K562 (cell line): ENCODE measurements around the gene PRDM1. TPM values are rescaled to one million over a fixed set of nuclear protein-coding genes. Genes with fewer than 3 reads are reported as not detected.

Experiments used
- ATAC-seq: fragments of 200-7000 bp; cut with Tn5 transposase; 3 replicates; pipeline ENCODE4 v1.9.1; 2020; ENCODE audit warnings: moderate library complexity
- BruUV-seq: library from RNA; stranded (reverse); fragments of 400-500 nt; replicated peaks from 2 replicates; lab custom pipeline; 2021; lab: Mats Ljungman, UMichigan
- CTCF ChIA-PET: fragments of 300-600 bp; formaldehyde crosslinking; extraction: SDS; loops from one replicate; lab custom pipeline; 2021; ENCODE audit warnings: low intra/inter-chr PET ratio; lab: Yijun Ruan, JAX
- POLR2A ChIA-PET: fragments of 300-600, 350-650 bp; sonication (Branson Sonifier 250); formaldehyde crosslinking; extraction: SDS; loops from one replicate; lab custom pipeline; 2021; ENCODE audit warnings: antibody characterized with exemption, inconsistent platforms; lab: Yijun Ruan, JAX
- DNase-seq, 4 experiments: peaks; one replicate each; pipeline versions ENCODE4 v3.0.0 to v3.0.0-alpha.2; 2011 to 2018; ENCODE audit warnings: low spot score in 3 of 4, mixed read lengths in 3 of 4; ENCODE audit errors: extremely low read depth in 1 of 4
- FAIRE-seq: peaks from 2 replicates; lab custom pipeline; 2011; peaks lifted over from hg19 to GRCh38; lab: Jason Lieb, UNC
- H2AFZ ChIP-seq: 2 replicates; pipeline ENCODE4 v1.6.0; 2011; ENCODE audit warnings: low read depth, low read length, control low read depth, inconsistent platforms
- H3K27ac ChIP-seq: fragments of 200-600 bp; 3 replicates; pipeline ENCODE4 v1.8.0; 2011; ENCODE audit warnings: low read depth, mild to moderate bottlenecking, control low read depth, inconsistent platforms, low read length, moderate library complexity, mixed read lengths; ENCODE audit errors: extremely low read depth
- H3K27me3 ChIP-seq, 2 experiments: fragments of 300-600 bp in 1 of 2; 2 replicates in 1 of 2; 3 replicates in 1 of 2; pipeline versions ENCODE4 v1.6.0 to v1.8.0; 2011; ENCODE audit warnings: inconsistent platforms in 2 of 2, low read length in 2 of 2, mild to moderate bottlenecking in 1 of 2, mixed read lengths in 1 of 2, moderate library complexity in 1 of 2; ENCODE audit not compliant: control insufficient read depth in 2 of 2, insufficient read depth in 2 of 2
- H3K36me3 ChIP-seq: fragments of 300-600 bp; 3 replicates; pipeline ENCODE4 v1.8.0; 2011; ENCODE audit warnings: mild to moderate bottlenecking, low read length, inconsistent platforms; ENCODE audit not compliant: control insufficient read depth, insufficient read depth
- H3K4me1 ChIP-seq, 2 experiments: fragments of 200-600 bp in 1 of 2; replicated peaks in 1 of 2; 2 replicates in 1 of 2; 3 replicates in 1 of 2; pipeline versions ENCODE4 v1.5.1 to v1.8.0; 2011; ENCODE audit warnings: inconsistent platforms in 2 of 2, low read length in 2 of 2, mild to moderate bottlenecking in 1 of 2, mixed read lengths in 1 of 2, moderate library complexity in 1 of 2; ENCODE audit not compliant: control insufficient read depth in 2 of 2, insufficient read depth in 2 of 2
- H3K4me2 ChIP-seq: 2 replicates; pipeline ENCODE4 v1.6.1; 2011; ENCODE audit warnings: low read length, control low read depth, inconsistent platforms, mixed read lengths; ENCODE audit not compliant: insufficient read depth
- H3K4me3 ChIP-seq: fragments of 200-600 bp; sonication (generic), shearing (Covaris generic); 2 replicates; pipeline ENCODE4 v1.5.1; 2016; ENCODE audit warnings: control low read depth, inconsistent platforms
- H3K79me2 ChIP-seq: fragments of 200-600 bp; 3 replicates; pipeline ENCODE4 v1.8.0; 2011; ENCODE audit warnings: low read length, inconsistent platforms; ENCODE audit not compliant: control insufficient read depth, insufficient read depth
- H3K9ac ChIP-seq, 2 experiments: 2 replicates each; pipeline versions ENCODE4 v1.6.0 to v1.6.1; 2011; ENCODE audit warnings: low read depth in 2 of 2, low read length in 2 of 2, control low read depth in 1 of 2, inconsistent platforms in 1 of 2, mild to moderate bottlenecking in 1 of 2, mixed read lengths in 1 of 2; ENCODE audit not compliant: insufficient read depth in 1 of 2
- H3K9me1 ChIP-seq: one replicate; pipeline ENCODE4 v1.6.0; 2011; ENCODE audit warnings: inconsistent platforms, mild to moderate bottlenecking, low read length, moderate library complexity; ENCODE audit not compliant: control insufficient read depth, insufficient read depth
- H3K9me3 ChIP-seq: replicated peaks from 2 replicates; pipeline ENCODE4 v1.5.1; 2011; ENCODE audit warnings: low read depth, low read length, inconsistent platforms; ENCODE audit not compliant: control insufficient read depth, insufficient read depth
- H4K20me1 ChIP-seq: replicated peaks from 2 replicates; pipeline ENCODE4 v1.6.1; 2011; ENCODE audit warnings: low read length, inconsistent platforms, mixed read lengths; ENCODE audit not compliant: control insufficient read depth, insufficient read depth
- ARID1B ChIP-seq: fragments of 450-650 bp; IDR thresholded peaks from 2 replicates; pipeline ENCODE4 v1.6.1; 2016; ENCODE audit warnings: antibody characterized with exemption, mild to moderate bottlenecking, inconsistent platforms
- CBFA2T3 ChIP-seq: fragments of 450-650 bp; IDR thresholded peaks from 2 replicates; pipeline ENCODE4 v1.6.1; 2017
- DPF2 ChIP-seq: fragments of 450-650 bp; IDR thresholded peaks from 2 replicates; pipeline ENCODE4 v1.6.1; 2016
- EP300 ChIP-seq: IDR thresholded peaks from 2 replicates; pipeline ENCODE4 v1.6.1; 2012; ENCODE audit warnings: low read length, improper control_type of control experiment
- FOXA1 ChIP-seq: fragments of 450-650 bp; IDR thresholded peaks from 2 replicates; pipeline ENCODE4 v1.6.1; 2016; ENCODE audit warnings: mild to moderate bottlenecking, borderline replicate concordance
- FOXA3 ChIP-seq, 2 experiments: fragments of 450-650 bp in 1 of 2; sonication (generic) in 1 of 2; formaldehyde crosslinking; IDR thresholded peaks in 1 of 2; conservative IDR thresholded peaks in 1 of 2; 2 replicates each; pipeline versions ENCODE4 v1.4.0 to v1.8.0; 2020 to 2022; ENCODE audit warnings: mild to moderate bottlenecking in 2 of 2, missing genetic modification reagents in 1 of 2
- FOXK2 ChIP-seq, 2 experiments: fragments of 450-650 bp; IDR thresholded peaks in 1 of 2; conservative IDR thresholded peaks in 1 of 2; 2 replicates each; pipeline ENCODE4 v1.6.1; 2016; ENCODE audit warnings: low read depth in 2 of 2, mild to moderate bottlenecking in 1 of 2
- HMBOX1 ChIP-seq: sonication (generic); IDR thresholded peaks from 2 replicates; pipeline ENCODE4 v1.6.1; 2016
- MAZ ChIP-seq, 2 experiments: fragments of 450-650 bp in 1 of 2; sonication (generic) in 1 of 2; formaldehyde crosslinking; IDR thresholded peaks in 1 of 2; conservative IDR thresholded peaks in 1 of 2; 2 replicates each; pipeline versions ENCODE4 v1.4.0 to v1.5.0; 2020; ENCODE audit warnings: mild to moderate bottlenecking in 1 of 2, missing genetic modification reagents in 1 of 2
- MCM3 ChIP-seq: fragments of 450-650 bp; IDR thresholded peaks from 2 replicates; pipeline ENCODE4 v1.6.1; 2016
- MECOM ChIP-seq: fragments of 250-450 bp; sonication (Bioruptor Pico); IDR thresholded peaks from 2 replicates; pipeline ENCODE4 v1.8.0; 2022; ENCODE audit warnings: inconsistent platforms
- MEIS2 ChIP-seq: fragments of 450-650 bp; IDR thresholded peaks from 2 replicates; pipeline ENCODE4 v1.6.1; 2014; ENCODE audit warnings: mild to moderate bottlenecking; ENCODE audit not compliant: partially characterized antibody
- SMARCA4 ChIP-seq: fragments of 450-650 bp; IDR thresholded peaks from 2 replicates; pipeline ENCODE4 v1.6.1; 2016
- SOX6 ChIP-seq: fragments of 450-650 bp; IDR thresholded peaks from 2 replicates; pipeline ENCODE4 v1.6.1; 2014; ENCODE audit warnings: mild to moderate bottlenecking
- TAL1 ChIP-seq: fragments of 450-650 bp; IDR thresholded peaks from 2 replicates; pipeline ENCODE4 v1.6.1; 2016; ENCODE audit warnings: mild to moderate bottlenecking
- TCF3 ChIP-seq: sonication (generic); formaldehyde crosslinking; IDR thresholded peaks from 2 replicates; pipeline ENCODE4 v1.4.0; 2020; ENCODE audit warnings: mild to moderate bottlenecking, missing genetic modification reagents
- YBX1 ChIP-seq: fragments of 450-650 bp; IDR thresholded peaks from 2 replicates; pipeline ENCODE4 v1.7.1; 2016; ENCODE audit warnings: mild to moderate bottlenecking
- ZNF174 ChIP-seq: fragments of 250-450 bp; sonication (Bioruptor Pico); IDR thresholded peaks from 2 replicates; pipeline ENCODE4 v1.4.0; 2020; ENCODE audit warnings: mild to moderate bottlenecking
- ZNF655 ChIP-seq: fragments of 250-450 bp; sonication (Bioruptor Pico); IDR thresholded peaks from 2 replicates; pipeline ENCODE4 v1.5.0; 2021
- WGBS: fragments of 100-300 bp; shearing (Covaris generic); methylation state at CpG from one replicate; pipeline ENCODE4 v1.1.6; 2016; ENCODE audit warnings: low coverage, mixed read lengths; ENCODE audit not compliant: insufficient coverage; ENCODE audit errors: missing lambda C conversion rate; 5-methylcytosine and 5-hydroxymethylcytosine counted together
- in situ Hi-C: fragments of 300-500 bp; cut with MboI; formaldehyde crosslinking; loops from 4 replicates; pipeline ENCODE4 v1.15.0; 2018; ENCODE audit warnings: inconsistent platforms, mixed read lengths
- intact Hi-C: fragments of 100-400 bp; cut with micrococcal nuclease; formaldehyde crosslinking; loops from 2 replicates; pipeline ENCODE4 v1.14.2; 2022
- polyA plus RNA-seq, 8 experiments: library from polyadenylated mRNA; depleted of rRNA in 4 of 8; stranded (reverse) in 5 of 8; unstranded in 3 of 8; fragments of >200 nt; fragmentation: Nextera tagmentation in 2 of 8; fragmentation: Illumina TruSeq in 1 of 8; extraction: Ambion mirVana in 2 of 8; extraction: Trizol in 1 of 8; gene quantifications; 2 replicates each; pipeline versions ENCODE4 v1.2.1 to v1.2.3, GENCODE V29; 2011 to 2014; ENCODE audit warnings: inconsistent platforms in 1 of 8, missing spikeins in 1 of 8
- total RNA-seq, 7 experiments: library from RNA; depleted of rRNA in 6 of 7; stranded (reverse); fragments of >200 nt in 6 of 7; fragmentation: Illumina TruSeq in 2 of 7; extraction: Trizol in 2 of 7; gene quantifications; 2 replicates each; pipeline versions ENCODE4 v1.2.1 to v1.2.3, GENCODE V29; 2011 to 2021; ENCODE audit warnings: low replicate concordance in 1 of 7
- TF ChIP-seq, protein P1 (sequence below), 2 experiments: fragments of 150-350 bp in 1 of 2; IDR thresholded peaks; 2 replicates each; pipeline ENCODE4 v1.6.1; 2012 to 2016; ENCODE audit warnings: low read depth in 2 of 2, low read length in 2 of 2, mild to moderate bottlenecking in 1 of 2, moderate library complexity in 1 of 2

PRDM1 gene
- total and polyA plus RNA-seq, 9 of the 15 experiments (the other 6 are each of a cell fraction or from before 2014, with no cell fraction given): 0.09 to 0.89 (median 0.27) TPM

DNA sequence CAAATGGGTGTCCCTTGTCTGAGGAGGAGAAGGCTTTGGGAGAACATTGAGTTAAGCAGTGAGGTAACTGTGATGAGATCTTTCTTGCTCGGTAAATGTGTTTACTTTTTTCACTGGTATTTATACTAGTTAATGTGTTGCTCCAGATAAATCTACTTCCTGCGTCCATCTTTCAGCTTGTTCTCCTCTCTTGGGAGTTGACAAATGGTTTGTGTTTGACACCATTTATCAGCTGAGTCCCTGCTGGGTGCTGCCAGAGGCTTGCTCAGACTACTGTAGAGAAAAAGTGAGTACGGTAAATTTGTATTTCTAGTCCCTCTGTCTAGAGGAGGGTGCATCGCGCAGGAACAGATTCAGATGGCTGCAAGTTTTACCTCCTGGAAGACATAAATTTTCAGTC, 8.3 kb upstream of the PRDM1 start:
- no peaks in the 10 kb centered on the region for H3K36me3 ChIP-seq
- peak; percentile 79 for ATAC-seq
- CTCF ChIA-PET: no interaction called here
- intact Hi-C loops: no loop called here
- H3K4me3 ChIP-seq: no peak overlapping the region
- FAIRE-seq: peak; percentile 73
- H3K27me3 ChIP-seq: no peaks in the 10 kb centered on the region
- H3K9ac ChIP-seq: no peak overlapping the region
- in situ Hi-C loops: no loop called here
- POLR2A ChIA-PET: interaction anchor here (1.0 kb wide), 1 partner anchor 8 kb away, joined by 4 read pairs; the partner anchor contains the start of gene PRDM1
- H3K4me1 ChIP-seq: peaks cover 0 to 14% of the 10 kb centered on the region in 2 experiments; a peak in 3 of 5 replicates
- peak in 2 of 4 experiments; percentile 31 to 44 for DNase-seq
- no peak overlapping the region for H3K27ac ChIP-seq
- WGBS: 3% methylated on average over 5 of the region's 5 CpGs
- H3K79me2 ChIP-seq: no peaks in the 10 kb centered on the region
- peak overlapping the region; percentile 29 for H3K4me2 ChIP-seq
- H3K9me1 ChIP-seq: no peaks in the 10 kb centered on the region
- no TSS peak for BruUV-seq
- H4K20me1 ChIP-seq: no peaks in the 10 kb centered on the region
- peak overlapping the region; percentile 38 for H2AFZ ChIP-seq
- H3K9me3 ChIP-seq: no peaks in the 10 kb centered on the region
- TF ChIP-seq, protein P1, sequence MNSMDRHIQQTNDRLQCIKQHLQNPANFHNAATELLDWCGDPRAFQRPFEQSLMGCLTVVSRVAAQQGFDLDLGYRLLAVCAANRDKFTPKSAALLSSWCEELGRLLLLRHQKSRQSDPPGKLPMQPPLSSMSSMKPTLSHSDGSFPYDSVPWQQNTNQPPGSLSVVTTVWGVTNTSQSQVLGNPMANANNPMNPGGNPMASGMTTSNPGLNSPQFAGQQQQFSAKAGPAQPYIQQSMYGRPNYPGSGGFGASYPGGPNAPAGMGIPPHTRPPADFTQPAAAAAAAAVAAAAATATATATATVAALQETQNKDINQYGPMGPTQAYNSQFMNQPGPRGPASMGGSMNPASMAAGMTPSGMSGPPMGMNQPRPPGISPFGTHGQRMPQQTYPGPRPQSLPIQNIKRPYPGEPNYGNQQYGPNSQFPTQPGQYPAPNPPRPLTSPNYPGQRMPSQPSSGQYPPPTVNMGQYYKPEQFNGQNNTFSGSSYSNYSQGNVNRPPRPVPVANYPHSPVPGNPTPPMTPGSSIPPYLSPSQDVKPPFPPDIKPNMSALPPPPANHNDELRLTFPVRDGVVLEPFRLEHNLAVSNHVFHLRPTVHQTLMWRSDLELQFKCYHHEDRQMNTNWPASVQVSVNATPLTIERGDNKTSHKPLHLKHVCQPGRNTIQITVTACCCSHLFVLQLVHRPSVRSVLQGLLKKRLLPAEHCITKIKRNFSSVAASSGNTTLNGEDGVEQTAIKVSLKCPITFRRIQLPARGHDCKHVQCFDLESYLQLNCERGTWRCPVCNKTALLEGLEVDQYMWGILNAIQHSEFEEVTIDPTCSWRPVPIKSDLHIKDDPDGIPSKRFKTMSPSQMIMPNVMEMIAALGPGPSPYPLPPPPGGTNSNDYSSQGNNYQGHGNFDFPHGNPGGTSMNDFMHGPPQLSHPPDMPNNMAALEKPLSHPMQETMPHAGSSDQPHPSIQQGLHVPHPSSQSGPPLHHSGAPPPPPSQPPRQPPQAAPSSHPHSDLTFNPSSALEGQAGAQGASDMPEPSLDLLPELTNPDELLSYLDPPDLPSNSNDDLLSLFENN (IDR thresholded peaks at IDR 0.05; ENCODE audit: low read depth in 2 of 2, low read length in 2 of 2): 0 out of 4 replicates have a peak, but pooled peaks of 1 of the 2 experiments have one; percentile 38
- no peak for TF ChIP-seq ZNF655
- no peak for TF ChIP-seq ZNF174
- TF ChIP-seq SOX6: 0 out of 2 replicates have a peak, but pooled peaks have one; percentile 40
- peak in 1 of 2 experiments; percentile 77; a peak in 2 of 4 replicates for TF ChIP-seq FOXA3 (CRISPR knock-in tag; conservative IDR thresholded peaks at IDR 0.05 in 1 of 2, IDR thresholded peaks at IDR 0.05 in 1 of 2)
- 0 out of 4 replicates have a peak, but pooled peaks of 1 of the 2 experiments have one; percentile 20 for TF ChIP-seq MAZ (CRISPR knock-in tag; conservative IDR thresholded peaks at IDR 0.05 in 1 of 2, IDR thresholded peaks at IDR 0.05 in 1 of 2)
- TF ChIP-seq TAL1: peak; percentile 55
- TF ChIP-seq YBX1: no peak
- peak; percentile 63 for TF ChIP-seq SMARCA4
- peak; percentile 41; the same call in 1 of the 2 replicates for TF ChIP-seq EP300
- TF ChIP-seq MEIS2: peak; percentile 91
- TF ChIP-seq MCM3: no peak
- TF ChIP-seq MECOM: 0 out of 2 replicates have a peak, but pooled peaks have one; percentile 29
- peak; percentile 63 for TF ChIP-seq CBFA2T3
- peak; percentile 73 for TF ChIP-seq DPF2
- peak; percentile 81 for TF ChIP-seq HMBOX1
- TF ChIP-seq FOXA1: peak; percentile 79
- TF ChIP-seq TCF3 (CRISPR knock-in tag): peak; percentile 77
- peak; percentile 24 to 33; a peak in 1 of 4 replicates for TF ChIP-seq FOXK2 (conservative IDR thresholded peaks at IDR 0.05 in 1 of 2, IDR thresholded peaks at IDR 0.05 in 1 of 2; ENCODE audit: low read depth in 2 of 2)
- peak; percentile 78 for TF ChIP-seq ARID1B
